GM12873 (cell line): Measurements from ENCODE around the gene SDK2.

Experiments used
- CTCF ChIP-seq: IDR thresholded peaks from 2 replicates; pipeline ENCODE4 v1.5.1; 2012; ENCODE audit warnings: low read depth, mild to moderate bottlenecking, moderate library complexity, low read length, control low read depth; ENCODE audit not compliant: insufficient read depth; ENCODE audit errors: missing control alignments

SDK2 gene

GRCh38 chr17:73324711-73325526, 319.3 kb downstream of the SDK2 start:
- TF ChIP-seq CTCF = no peak

DNA sequence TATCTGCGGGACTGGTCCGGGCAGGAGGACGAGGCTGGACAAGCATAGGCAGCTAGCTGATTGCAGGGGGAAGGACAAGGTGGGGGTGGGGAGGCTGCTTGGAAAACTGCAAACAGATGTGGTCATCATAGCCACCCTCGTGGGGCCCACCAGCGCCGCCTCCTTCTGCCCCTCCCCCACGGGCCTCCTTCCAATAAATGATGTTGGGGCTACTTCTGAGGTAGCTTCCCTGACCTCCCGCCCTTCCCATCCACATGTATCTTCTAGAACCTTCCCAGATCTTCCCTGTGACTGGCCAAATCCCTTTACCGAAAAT, 320.1 kb downstream of the SDK2 start:
- no peak for TF ChIP-seq CTCF

- no peak for TF ChIP-seq CTCF
Measured at GRCh38 chr17:73323409-73324159, 320.7 kb downstream of the SDK2 start.

- TF ChIP-seq CTCF = no peak
Measured at GRCh38 chr17:73320601-73321264, 323.5 kb downstream of the SDK2 start.

DNA sequence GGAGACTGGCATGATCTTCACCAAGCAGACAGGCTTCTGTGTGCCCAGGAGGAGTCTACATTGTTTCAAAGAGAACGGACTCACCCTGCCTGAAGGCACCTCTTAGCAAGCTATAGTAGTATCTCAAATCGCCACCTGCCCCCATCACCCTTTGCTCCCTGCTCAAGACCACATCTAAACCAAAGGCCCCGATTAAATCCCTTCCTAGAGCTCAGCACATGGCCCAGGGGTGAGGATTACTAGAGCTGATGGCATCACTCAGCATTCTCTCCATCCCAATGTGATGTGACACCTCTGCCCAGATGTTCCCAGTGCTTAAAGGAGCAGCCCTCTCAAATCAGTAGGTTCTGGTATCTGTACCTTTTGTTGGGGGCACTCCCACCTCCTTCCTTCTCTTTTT, 324.5 kb downstream of the SDK2 start:
- TF ChIP-seq CTCF = no peak

- TF ChIP-seq CTCF = no peak
Measured at GRCh38 chr17:73318836-73319235, 325.4 kb downstream of the SDK2 start.

DNA sequence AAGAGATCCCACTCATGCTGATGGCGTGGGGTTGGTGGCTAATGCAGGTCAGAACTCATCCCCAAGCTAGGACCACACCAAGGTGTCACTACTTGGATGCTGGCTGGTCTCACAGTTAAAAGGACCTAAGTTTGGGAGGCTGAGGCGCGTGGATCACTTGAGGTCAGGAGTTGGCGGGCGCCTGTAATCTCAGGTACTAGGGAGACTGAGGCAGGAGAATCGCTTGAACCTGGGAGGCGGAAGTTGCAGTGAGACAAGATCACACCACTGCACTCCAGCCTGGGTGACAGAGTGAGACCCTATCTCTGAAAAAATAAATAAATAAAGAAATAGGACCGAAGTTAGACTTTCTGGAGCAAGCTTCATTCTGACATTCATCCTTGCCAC, 325.8 kb downstream of the SDK2 start:
- no peak for TF ChIP-seq CTCF
